Central memory CD4-positive, alpha-beta T cell (primary cell): ENCODE data around the gene RDH12.
"Not testable (repeated sequence)": the region's sequence is repeated elsewhere in the genome, so short reads cannot be mapped to it uniquely, and the experiment has no call there.

ENCODE experiments used
- DNase-seq: peaks from one replicate; pipeline ENCODE4 v3.0.0; 2022
- total RNA-seq, 3 experiments: gene quantifications; one replicate each; lab custom pipeline; 2026; lab: John Stamatoyannopoulos, UW

RDH12 gene
- total RNA-seq: 0 to 0.05 (median 0) reads per million in 3 experiments

DNA sequence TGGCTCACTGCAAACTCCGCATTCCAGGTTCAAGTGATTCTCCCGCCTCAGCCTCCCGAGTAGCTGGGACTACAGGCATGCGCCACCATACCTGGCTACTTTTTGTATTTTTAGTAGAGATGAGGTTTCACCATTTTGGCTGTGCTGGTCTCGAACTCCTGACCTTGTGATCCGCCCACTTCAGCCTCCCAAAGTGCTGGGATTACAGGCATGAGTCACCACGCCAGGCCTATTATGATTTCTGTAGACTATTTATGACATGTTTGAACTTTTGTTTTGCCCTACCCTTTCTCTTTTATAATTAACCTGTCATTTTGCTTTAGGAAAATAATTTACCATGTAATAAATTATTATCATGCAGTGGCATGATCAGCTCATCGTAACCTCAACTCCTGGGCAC lies at the start of gene RDH12:
RDH12 (plus strand) TSS at position 395 of the 400 bp plus-strand sequence. CDS start 20,757 bp downstream, outside the sequence.
- DNase-seq: not testable (repeated sequence)

- no peak for DNase-seq
Observed at GRCh38 chr14:67652189-67652588, 49.5 kb upstream of the RDH12 start.

GRCh38 chr14:67653651-67654280 lies 47.9 kb upstream of the RDH12 start:
- no peak for DNase-seq

- DNase-seq: no peak
Observed at GRCh38 chr14:67663633-67664032, 38.1 kb upstream of the RDH12 start.

GRCh38 chr14:67665868-67666267 lies 35.8 kb upstream of the RDH12 start:
- DNase-seq: no peak

- DNase-seq: peak; percentile 35
Observed at GRCh38 chr14:67666750-67667449, 34.8 kb upstream of the RDH12 start.

DNA sequence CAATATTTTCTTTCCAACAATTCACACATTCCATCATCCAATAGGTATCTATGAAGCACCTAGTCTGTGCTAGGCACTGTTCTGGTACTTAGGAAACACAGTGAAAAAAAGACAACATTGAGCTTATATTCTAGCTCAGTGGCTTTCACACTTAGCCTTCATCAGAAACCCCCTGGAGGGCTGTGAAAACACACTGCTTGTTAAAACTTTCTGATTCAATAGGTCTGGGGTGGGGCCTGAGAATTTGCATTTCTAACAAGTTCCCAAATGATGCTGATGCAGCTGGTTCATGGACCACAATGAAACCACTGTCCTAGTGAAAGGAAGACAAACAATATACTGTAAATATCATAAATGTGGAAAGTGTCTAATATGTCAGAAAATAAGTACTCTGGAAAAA lies 33.1 kb upstream of the RDH12 start:
- no peak for DNase-seq

DNA sequence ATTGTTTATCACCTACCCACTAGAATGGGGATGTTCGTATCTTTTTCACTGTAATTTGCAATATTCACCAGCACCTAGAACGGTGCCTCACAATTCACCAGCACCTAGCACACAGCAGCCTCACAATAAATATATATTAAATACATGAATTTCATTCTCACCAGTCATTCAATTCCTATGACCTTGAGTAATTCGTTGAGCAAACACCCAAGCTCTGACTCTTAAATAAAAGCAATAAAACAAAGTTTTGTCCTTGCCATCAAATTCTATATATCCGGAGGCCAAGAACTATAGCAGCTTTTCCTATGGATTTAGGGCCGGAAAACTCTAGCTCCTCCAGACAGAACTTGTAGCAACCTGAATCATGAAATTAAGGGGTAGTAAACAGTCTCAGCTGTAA lies 28.2 kb upstream of the RDH12 start:
- DNase-seq: no peak

DNA sequence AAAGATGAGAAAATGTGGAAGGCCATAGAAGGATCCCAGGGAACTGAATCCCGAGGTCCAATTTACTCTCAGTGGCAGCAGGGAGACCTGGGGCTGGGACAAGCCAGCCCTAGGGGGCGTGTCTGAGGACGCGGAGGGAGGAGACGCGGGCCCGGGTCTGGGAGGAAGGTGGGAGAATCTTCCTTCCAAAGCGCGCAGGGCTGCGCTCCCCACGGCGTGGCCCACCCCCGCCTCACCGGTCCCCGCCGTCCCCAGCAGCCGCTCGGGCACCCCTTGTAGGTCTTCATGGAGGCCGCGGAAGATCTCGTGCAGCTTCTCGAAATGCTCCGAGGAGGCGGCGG lies 27.6 kb upstream of the RDH12 start:
- DNase-seq: no peak

GRCh38 chr14:67674480-67675218 lies 27.0 kb upstream of the RDH12 start, which contains the start of gene VTI1B:
TSS of gene VTI1B (minus strand) at chr14:67674632. CDS start at chr14:67674489, 143 bp downstream.
- peak; percentile 75 for DNase-seq

GRCh38 chr14:67675219-67675582 lies 26.5 kb upstream of the RDH12 start:
- DNase-seq: no peak

- DNase-seq: no peak
Observed at GRCh38 chr14:67679006-67679405, 22.7 kb upstream of the RDH12 start.

DNA sequence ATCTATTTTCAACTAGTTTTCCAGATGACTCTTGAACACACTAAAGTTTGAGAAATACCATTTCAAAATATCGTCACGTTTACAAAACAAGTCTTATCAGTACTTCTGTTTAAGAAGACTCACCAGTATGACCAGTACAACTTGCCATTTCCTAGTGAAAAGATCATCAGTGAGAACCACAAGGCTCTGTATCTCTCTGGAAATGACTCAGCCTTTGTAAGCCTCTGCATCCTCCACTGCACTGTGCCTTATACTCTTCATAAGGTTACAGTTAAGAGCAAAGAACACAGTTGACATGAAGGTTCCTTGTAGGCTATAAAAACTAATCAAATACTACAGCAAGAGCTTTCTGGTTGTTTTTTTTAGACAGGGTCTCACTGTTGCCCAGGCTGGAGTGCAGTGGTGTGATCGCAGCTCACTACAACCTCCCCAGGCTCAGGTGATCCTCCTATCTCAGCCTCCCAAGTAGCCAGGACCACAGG lies 21.5 kb upstream of the RDH12 start:
- no peak for DNase-seq

DNA sequence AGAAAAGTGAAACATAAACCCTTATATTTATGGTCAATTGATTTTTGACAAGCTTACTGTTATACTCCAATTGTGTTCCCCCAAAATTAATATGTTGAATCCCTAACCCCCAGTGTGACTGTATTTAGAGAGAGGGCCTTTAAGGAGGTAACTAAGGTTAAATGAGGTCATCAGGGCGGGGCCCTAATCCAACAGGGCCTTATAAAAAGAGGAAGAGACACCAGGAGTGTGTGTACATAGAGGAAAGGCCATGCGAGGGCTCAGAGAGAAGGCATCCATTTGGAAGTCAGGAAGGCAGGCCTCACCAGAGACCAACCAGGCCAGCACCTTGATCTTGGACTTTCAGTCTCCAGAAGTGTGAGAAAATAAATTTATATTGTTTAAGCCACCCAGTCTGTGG lies 20.7 kb upstream of the RDH12 start:
- DNase-seq: no peak

DNA sequence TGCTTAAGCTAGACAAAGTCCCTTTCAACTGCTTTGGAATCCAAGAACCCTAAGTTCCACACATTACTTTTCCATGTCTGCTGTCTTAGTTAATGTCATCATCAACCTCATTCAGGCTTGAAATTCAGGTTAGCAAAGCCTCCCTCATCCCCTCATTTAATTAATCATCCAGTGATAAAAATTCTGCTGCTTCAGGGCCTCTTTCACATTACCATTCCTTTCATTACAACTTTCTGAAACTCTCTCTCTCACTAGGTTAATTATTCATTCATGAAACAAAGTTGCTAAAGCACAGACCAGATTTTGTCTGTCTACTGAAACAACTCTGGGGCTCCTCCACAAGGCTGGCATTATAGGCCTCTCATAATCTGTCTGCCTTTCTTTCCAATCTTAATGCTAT lies 17.8 kb upstream of the RDH12 start:
- DNase-seq: no peak

DNA sequence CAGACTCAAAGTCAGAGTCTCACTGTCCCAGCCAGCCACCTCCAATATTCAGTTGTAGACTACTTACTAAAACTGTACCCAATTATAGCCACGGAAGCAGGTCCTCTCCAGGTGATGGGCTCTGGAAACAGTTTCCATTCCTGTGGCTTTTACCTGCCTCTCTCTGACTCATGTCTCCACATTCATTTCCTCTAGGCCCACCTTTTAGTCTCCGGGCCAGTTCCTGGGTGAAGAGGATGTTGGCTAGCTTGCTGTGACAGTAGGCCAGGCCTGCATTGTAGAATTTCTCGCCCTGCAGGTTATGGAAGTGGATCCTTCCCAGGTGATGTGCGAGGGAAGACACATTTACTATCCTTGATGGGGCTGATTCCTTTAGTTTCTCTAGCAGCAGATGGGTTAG lies 11.7 kb upstream of the RDH12 start:
- no peak for DNase-seq

DNA sequence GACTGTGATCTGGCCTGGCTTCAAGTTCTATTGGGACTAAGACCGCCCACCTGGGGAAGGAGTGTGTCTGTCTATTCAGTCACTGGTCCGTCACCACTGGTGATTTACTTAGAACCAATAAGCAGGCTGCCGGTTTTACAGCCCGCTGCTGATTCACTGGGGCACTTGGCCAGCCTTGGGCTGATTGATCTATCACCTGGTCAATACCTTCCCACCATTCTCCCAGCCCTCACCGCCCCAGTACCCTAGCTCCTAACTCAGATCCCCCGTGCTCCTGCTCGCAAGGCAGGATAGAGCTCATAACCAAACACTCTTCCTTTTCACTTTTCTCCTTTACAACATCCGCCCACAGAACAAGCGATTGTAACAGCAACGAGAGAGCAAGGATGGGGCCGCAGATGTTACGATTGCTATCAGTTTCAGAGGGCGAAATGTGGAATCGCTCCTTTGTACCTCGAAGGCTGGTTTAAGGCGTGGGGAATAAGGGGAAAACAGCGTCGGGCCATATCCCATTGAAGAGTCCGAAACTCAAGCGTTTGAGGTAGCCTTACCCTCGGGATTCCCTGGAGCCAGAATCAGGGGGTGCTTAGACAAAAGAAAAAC lies 6.8 kb upstream of the RDH12 start:
- peak; percentile 61 for DNase-seq

DNA sequence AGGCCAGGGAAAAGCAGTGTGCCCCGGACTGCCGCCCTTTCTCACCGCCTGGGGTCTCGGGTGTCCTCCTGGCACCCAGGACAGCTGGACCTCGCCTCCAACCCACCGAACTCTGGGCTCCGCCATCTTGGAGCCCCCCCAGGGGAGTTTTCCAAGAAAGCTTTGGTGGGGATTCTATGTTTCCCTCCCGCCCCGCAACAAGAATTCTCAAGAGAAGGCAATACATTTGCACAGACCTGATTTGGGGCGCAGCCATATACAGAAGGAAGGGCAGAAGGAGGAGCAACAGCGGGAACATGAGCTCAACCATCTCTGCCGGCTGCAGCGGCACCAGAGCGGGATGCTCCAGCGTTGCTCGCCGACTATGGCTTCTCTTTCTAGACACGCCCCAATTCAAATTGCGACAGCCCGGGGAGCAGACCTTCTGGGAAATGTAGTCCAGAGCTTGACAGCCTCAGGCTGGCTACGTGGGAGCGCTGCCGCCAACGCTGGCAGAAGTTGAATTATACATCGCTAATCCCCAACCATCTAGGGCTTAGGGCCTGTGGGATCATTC lies 6.2 kb upstream of the RDH12 start, which contains the start of gene RDH11:
RDH11 (minus strand) TSS at position 371 of the 556 bp plus-strand sequence; CDS start at position 310, 61 bp downstream.
- DNase-seq: peak; percentile 84

DNA sequence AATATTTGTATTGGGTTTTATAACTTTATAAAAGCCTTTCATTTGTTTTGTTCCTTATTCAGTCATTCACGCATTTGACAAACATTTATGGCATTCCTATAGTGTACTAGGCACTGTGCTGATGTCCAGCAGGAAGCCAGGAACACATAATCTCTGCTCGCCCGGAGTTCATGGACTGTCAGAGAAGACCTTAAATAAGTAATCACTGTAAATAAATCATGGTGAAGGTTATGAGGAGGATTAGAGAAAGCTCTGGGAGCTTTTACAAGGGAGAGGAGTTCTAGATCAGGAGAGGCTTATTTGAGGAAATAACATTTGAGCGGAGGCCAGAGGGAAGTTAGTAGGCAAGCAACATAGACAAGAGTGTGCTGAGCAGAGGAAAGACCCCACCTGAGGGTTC lies 4.7 kb upstream of the RDH12 start:
- no peak for DNase-seq

- DNase-seq: no peak
Observed at GRCh38 chr14:67698179-67698578, 3.5 kb upstream of the RDH12 start.

GRCh38 chr14:67703997-67704396 lies 2.3 kb downstream of the RDH12 start:
- DNase-seq: no peak

GRCh38 chr14:67704484-67705089 lies 2.9 kb downstream of the RDH12 start:
- DNase-seq: peak; percentile 42
